GM19035 (cell line): Measurements from ENCODE around the gene BTNL3.
"Not testable (repeated sequence)": the region's sequence is repeated elsewhere in the genome, so short reads cannot be mapped to it uniquely, and the experiment has no call there.

ENCODE experiments used
- ATAC-seq: cut with Tn5 transposase; IDR thresholded peaks from one replicate; pipeline ENCODE4 v1.9.1; 2021; ENCODE audit not compliant: unreplicated experiment

BTNL3 gene

DNA sequence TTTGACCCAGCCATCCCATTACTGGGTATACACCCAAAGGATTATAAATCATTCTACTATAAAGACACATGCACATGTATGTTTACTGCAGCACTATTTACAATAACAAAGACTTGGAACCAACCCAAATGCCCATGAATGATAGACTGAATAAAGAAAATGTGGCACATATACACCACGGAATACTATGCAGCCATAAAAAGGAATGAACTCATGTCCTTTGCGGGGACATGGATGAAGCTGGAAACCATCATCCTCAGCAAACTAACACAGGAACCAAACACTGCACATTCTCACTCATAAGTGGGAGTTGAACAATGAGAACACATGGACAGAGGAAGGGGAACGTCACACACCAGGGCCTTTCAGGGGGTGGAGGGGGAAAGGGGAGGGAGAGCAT is 28.8 kb downstream of the BTNL3 start:
- not testable (repeated sequence) for ATAC-seq

DNA sequence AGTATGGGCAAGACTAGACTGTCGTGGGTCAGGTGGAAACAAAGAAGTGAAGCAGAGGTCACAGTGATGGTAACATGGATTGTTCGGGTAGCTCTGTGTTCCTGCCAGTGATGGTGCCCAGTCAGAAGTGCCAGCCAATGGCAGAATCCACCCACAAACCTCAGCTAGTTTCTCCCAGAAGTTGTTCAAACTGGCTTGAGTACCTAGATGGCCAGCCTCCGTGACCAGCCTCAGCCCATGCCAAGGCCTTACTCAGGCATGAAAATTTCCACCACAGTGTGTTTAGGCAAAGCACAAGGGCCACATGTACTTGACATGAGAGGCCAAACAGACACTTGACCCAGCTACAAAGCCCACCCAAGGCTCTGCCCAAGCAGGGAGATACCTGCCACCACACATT is 32.0 kb downstream of the BTNL3 start:
- no peak for ATAC-seq

DNA sequence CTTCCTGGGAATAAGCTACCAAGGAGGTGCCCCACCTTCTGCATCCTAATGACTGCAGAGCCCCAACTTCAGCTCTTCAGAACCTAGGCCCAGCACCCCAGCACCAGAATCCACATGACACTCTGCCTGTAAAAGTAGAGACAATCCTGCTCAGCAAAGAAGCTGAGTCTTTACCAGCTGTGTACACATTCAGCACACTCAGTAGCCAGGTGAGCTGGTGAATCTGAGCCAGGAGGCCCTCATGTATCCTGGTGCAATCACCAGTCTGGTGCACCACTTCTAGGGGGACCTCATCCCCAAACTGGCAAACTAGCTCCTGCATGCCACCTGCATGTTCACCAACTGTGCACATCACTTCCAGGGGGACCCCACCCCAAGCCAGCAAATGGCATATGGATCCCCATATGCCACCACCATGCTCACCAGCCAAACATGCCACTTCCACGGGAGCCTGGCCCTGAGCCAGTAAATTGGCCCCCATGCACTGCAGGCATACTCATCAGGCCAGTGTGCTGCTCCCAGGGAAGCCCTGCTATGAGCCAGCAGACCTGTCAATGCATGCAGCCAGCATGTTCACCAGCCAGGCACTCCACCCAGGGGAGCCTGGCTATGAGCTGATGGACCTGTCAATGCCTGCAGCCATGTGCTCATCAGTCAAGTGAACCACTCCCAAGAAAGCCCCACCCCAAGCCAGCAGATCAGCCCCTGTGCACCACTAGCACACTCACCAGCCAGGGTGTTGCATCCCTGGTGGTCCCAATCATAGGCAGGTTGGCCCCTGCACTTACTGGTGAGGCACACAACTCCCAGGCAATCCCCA is 35.8 kb downstream of the BTNL3 start:
- no peak for ATAC-seq

GRCh38 chr5:181027452-181028031 is 38.9 kb downstream of the BTNL3 start:
- no peak for ATAC-seq

DNA sequence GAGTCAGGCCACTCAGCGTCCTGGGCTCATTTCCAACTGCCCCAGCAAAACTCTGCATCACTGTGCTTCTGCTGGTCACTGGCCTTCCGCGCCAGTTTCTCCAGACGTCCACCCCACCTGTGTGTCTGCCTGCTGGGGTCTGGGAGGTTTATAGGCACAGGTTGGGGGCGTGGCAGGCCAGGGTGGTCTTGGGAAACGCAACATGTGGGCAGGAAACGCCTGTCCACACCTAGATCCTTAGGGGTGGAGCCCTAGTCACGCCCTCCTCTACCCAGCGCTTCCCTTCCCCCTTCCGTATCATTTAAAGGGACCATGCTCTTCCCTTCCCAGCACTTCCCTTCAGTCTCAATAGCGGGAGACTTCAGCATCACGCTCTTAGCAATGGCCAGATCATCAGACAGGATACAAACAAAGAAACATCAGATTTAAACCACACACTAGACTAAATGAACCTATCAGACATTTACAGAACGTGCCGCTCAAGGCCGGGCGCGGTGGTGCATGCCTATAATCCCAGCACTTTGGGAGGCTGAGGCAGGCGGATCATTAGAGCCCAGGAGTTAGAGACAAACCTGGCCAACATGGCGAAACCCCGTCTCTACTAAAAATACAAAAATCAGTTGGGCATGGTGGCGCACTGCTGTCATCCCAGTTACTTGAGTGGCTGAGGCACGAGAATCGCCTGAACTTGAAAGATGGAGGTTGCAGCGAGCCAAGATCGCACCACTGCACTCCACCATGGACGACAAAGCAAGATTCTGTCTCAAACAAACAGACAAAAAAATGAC is 39.6 kb downstream of the BTNL3 start:
- ATAC-seq = no peak

- ATAC-seq = no peak
Measured at GRCh38 chr5:181031716-181032115, 43.1 kb downstream of the BTNL3 start.

DNA sequence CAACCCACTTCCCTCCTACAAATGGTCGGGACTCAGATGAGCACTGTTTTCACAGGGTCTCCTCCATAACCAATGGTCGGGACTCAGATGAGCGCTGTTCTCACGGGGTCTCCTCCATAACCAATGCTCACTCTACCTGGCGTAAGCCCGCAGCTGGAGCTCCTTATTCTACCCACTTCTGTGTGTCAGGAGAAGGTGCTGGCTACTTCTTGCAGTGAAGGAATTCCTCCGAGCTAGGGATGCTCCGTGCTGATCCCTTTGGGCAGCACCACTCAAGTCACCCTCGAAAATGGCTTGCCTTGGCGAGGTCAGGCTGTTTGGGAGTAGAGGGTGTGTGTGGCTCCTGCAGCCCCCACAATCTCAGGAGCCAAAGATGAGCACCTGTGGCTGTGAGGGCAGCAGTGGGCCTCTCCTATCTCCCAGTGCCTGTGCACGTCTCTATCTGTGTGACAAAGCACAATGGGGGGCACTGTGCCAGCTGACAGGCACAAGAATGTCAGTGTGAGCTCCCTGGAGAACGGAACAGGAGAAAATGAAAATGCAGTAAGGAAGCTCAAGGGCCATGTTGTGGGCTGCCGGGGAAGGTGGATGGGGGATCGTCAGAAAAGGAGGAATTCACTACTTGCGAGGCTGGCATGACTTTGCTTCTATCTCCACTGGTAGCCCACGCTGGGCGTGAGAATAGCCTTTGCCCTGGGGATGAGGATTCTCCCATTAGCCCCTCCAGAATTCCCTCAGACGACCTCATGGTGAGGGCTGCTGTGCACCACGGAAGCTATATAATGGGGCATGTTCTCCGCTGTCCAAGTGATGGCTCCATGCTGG is 47.6 kb downstream of the BTNL3 start:
- no peak for ATAC-seq

DNA sequence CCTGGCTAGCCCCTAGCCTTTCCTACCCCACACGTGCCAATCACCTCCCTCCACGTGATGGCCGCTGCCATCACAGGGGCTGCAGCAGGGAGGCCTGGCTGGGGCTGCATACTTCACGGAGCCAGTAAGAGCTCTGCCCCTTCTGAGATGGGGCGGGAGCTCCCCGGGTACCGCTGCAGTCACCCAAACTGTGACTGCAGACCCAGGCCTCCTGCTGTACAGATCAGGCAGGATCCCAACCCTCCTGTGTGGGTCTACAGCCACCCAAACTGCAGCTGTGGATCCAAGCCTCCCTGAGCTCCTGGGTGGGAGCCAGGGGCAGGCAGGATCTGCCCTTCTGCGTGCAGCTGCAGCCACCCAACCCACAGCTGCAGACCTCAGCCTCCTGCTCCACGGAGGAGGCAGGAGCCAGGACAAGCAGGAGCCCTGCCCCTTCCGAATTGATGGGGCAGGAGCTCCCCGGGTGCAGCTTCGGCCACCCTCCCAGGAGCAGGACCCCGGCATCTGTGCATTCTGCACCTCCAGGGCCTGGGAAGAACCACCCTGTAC is 48.2 kb downstream of the BTNL3 start:
- no peak for ATAC-seq

GRCh38 chr5:181037365-181037861 is 48.8 kb downstream of the BTNL3 start:
- no peak for ATAC-seq

DNA sequence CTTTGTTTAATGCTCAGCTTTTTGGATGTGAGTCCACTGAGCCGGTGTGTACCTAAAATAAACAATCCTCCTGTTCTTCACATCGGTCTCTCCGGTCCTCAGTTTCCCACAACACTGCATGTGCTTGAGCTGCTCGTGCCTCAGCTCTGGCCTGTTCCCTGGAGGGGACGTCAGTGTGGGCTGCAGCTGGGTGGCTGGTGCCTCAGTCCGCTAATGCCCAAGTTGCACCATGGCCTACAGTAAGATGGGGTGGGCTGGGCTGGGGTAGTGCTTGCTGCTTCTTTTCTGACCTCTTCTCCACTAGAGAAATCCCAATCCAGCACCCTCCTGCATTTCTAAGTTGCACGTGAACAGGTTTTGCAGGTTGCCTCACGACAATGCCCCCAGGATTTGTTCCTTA is 50.8 kb downstream of the BTNL3 start:
- no peak for ATAC-seq

DNA sequence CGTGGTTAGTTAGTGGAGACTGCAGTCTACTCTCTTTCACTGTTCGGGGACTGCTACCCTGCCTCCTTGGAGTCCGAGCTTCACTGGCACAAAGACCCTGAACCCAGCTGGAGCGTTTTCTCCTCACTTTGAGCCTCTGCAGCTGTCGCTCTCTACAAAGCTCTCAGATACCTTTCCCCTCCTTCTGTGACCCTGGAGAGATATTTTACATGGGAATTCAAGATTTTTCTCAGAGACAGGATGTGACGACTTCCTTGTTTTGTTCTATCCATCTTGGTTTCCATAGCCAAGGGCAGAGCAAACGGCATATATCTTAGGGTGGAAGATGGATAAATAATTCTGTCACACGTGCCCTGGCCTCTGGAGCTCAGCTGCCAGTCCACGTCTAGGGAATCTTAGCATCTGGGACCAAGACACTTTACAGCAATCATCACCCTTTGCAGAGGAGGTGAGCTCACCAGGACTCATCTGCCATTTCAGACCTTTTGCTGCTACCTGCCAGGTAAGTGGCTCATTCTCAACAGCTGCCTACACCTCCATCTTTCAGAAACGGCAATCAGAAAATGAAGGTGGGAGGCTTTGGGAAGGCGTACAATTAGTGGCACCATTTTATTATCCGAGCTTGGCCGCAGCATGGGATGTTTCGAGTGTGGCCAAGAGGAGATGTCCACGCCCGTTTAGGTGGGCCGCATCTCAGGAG is 51.4 kb downstream of the BTNL3 start, which contains the start of gene BTNL9:
Gene BTNL9, plus strand, starts transcription at position 336 of the 700 bp plus-strand sequence. CDS start 5,224 bp downstream, outside the sequence.
- no peak for ATAC-seq

DNA sequence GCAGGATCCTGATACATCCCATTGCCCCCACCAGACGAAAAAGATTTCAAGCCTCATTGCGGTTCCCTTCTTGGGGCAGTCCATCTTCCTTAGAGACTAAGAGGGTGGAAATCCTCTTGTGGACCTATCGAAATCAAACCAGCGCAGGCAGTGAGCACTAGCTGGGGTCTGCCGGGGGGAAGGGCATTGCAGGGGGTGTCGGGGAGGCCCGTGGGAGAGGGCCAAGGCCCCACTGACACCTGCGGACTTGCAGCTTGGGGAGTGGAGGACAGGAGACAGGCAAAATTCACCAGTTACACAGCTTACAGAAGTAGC is 51.9 kb downstream of the BTNL3 start:
- ATAC-seq = no peak

GRCh38 chr5:181041043-181041442 is 52.4 kb downstream of the BTNL3 start:
- no peak for ATAC-seq

DNA sequence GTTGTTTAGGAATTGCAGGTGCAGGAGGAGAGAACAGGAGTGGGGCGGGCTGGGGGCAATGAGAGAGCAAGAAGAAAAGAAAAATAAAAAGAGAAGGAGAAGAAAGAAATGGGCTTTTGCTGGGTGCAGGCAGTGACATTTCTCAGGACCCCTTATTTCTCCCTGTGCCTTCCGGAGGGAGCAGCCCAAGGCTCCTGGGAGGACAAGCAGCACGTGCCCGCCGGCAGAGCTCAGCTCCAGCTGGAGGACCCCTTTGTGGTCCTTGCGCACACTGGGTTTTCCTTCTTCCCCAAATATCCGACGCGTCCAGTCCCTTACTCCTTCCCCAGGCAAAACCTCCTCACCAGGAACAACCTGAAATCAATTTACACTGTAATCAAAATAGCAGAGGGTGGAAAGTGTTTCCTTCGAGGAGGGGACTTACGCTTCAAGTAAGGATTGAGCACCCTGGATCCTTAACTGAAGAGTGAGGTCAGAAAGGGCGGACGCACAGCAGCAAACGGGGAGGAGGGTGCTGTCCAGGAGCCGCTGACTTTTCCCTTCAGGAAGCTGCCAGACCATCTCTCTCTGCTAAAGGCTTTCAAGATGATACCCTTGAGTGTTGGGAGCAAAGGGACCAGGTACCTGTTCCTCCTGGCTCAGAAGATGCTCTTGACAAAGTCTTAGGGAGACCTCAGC is 53.5 kb downstream of the BTNL3 start:
- ATAC-seq = no peak

DNA sequence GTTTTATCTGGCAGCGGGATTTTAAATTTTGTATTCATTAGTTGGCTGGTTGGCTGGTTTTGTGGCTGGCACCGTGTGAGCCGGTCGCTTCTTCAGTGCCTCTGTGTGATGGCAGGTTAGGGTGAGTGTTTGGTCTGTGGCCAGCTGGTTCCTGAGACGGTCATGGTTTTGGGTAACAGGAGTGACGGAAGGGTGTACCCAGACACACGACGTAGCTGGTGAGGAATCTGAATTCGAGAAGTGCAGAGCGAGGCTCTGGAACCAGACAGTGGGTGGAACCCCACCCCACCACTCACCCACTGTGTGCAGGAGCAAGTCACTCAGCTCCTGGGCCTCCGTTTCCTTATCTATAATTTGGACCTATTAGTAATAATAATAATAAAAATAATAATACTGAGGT is 54.1 kb downstream of the BTNL3 start:
- ATAC-seq = no peak

- no peak for ATAC-seq
Measured at GRCh38 chr5:181043285-181044092, 54.8 kb downstream of the BTNL3 start.

DNA sequence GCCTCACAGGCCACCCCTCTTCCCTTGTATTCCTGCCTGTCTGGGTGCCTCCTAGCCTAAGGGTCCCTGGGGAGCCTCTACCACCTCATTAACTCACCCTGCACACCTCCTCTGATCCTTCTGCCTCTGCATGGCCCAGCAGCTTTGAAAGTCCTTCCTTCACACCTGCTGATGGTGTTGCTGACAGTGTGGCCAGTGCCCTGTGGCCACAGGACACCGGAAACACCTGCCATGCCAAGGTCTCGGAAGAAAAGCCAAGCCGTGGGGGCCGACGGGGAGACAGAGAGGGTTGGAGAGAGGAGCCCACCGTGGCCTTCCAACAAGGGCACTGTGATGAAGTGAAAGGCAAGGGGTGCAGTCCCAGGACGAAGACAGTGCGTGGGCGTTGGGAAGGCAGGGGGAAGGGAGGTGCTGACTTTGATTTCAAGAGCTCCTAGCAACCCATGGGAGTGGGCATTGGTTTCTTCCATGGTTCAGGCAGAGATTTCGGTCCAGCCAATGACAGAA is 55.5 kb downstream of the BTNL3 start:
- no peak for ATAC-seq

DNA sequence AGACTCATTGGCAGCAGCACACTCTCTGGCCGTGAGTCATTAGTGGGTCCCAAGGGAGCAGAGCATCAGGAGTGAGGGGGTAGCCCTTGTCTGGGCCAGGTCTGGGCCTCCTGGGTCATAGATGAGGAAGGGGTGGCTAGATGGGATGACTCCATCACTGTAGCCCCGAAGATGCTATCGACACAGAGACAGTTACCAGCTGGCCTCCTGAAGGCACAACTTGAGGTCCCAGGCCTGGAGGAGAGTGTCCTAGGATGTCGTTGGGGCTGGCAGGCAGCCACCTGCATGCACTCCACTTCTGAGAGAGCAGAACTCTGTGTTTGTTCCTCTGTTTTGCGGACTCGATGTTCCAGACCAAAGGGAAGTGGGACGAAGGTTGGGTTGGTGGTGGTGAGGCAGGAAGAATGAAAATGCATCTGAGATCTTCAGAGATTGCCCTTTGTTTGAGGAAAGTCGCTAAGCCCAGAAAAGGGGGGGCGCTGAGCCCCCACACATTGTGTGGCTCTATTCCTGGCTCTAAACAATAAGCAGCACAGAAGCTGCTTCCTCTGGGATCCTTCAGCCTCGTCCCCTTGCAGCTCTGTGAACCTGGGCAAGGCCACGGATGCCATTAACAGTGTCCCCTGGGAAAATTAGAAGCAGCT is 56.1 kb downstream of the BTNL3 start:
- ATAC-seq = no peak
